ENCODE results near the gene PHF13.

DNA sequence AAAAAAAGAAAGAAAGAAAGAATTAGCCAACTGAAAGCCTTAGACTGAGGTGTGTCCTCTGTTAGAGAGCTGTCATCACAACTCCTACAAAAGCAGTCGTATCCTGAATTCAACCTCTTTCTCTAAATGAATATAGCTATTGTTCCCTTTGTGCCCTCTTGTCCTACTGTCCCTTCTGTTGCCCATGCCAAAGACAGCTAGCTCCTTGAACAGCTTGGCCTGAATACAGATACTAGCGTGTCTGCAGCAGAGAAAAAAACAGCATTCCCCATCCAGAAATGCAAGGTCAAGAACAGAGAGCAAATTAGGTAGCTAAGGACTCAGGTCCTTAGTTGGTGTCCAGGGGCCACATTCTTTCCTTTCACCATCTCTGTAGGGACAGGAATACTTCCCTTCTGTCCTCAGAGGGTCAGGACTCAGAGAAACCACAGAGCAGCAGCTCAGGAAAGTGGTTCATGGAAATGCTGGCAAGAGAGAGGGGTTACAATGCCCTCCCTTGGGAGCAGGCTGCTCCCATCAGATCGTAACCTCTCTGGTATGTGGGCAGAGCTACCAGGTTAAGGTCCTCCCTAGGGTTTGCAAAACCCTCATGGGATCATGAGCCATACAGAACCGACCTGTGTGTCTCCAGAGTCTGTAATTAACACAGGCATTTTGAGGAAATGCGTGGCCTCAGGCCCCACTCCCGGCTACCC lies 35.6 kb upstream of the PHF13 start:
- TF ChIP-seq FOXK1 (CRISPR knock-in tag; IDR thresholded peaks at IDR 0.05; ENCODE audit: borderline replicate concordance): no peak
- TF ChIP-seq, protein P1, sequence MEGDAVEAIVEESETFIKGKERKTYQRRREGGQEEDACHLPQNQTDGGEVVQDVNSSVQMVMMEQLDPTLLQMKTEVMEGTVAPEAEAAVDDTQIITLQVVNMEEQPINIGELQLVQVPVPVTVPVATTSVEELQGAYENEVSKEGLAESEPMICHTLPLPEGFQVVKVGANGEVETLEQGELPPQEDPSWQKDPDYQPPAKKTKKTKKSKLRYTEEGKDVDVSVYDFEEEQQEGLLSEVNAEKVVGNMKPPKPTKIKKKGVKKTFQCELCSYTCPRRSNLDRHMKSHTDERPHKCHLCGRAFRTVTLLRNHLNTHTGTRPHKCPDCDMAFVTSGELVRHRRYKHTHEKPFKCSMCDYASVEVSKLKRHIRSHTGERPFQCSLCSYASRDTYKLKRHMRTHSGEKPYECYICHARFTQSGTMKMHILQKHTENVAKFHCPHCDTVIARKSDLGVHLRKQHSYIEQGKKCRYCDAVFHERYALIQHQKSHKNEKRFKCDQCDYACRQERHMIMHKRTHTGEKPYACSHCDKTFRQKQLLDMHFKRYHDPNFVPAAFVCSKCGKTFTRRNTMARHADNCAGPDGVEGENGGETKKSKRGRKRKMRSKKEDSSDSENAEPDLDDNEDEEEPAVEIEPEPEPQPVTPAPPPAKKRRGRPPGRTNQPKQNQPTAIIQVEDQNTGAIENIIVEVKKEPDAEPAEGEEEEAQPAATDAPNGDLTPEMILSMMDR (IDR thresholded peaks at IDR 0.05 in 2 of 3, conservative IDR thresholded peaks at IDR 0.05 in 1 of 3; ENCODE audit: insufficient read depth in 2 of 3, low read depth in 1 of 3, low read length in 3 of 3): no peak
- TF ChIP-seq, protein P2, sequence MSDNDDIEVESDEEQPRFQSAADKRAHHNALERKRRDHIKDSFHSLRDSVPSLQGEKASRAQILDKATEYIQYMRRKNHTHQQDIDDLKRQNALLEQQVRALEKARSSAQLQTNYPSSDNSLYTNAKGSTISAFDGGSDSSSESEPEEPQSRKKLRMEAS (CRISPR knock-in tag; IDR thresholded peaks at IDR 0.05): no peak

All from K562 (cell line).